ELF-1 (cell line): ENCODE measurements around the gene MANSC1.
"Not testable (repeated sequence)": the region's sequence is repeated elsewhere in the genome, so short reads cannot be mapped to it uniquely, and the experiment has no call there.

Source experiments
- DNase-seq: peaks from one replicate; pipeline ENCODE4 v3.0.0-alpha.2; 2016; ENCODE audit warnings: low read depth, low spot score

Gene MANSC1

GRCh38 chr12:12326262-12326661 lies 23.8 kb downstream of the MANSC1 start:
- DNase-seq: no peak

- no peak for DNase-seq
These were observed 26.5 kb downstream of the MANSC1 start for GRCh38 chr12:12323591-12323990.

- DNase-seq: no peak
These were observed 26.9 kb downstream of the MANSC1 start for GRCh38 chr12:12323118-12323517.

- DNase-seq: peak; percentile 37
These were observed 30.4 kb downstream of the MANSC1 start for GRCh38 chr12:12319451-12320183.

GRCh38 chr12:12315838-12316237 lies 34.2 kb downstream of the MANSC1 start:
- no peak for DNase-seq

GRCh38 chr12:12310695-12311094 lies 39.3 kb downstream of the MANSC1 start:
- not testable (repeated sequence) for DNase-seq

- no peak for DNase-seq
These were observed 44.3 kb downstream of the MANSC1 start for GRCh38 chr12:12305568-12306300.

GRCh38 chr12:12302976-12303375 lies 47.1 kb downstream of the MANSC1 start:
- DNase-seq: no peak

GRCh38 chr12:12301122-12301521 lies 48.9 kb downstream of the MANSC1 start:
- no peak for DNase-seq

- DNase-seq: peak; percentile 81
These were observed 52.7 kb downstream of the MANSC1 start for GRCh38 chr12:12297201-12297830.

GRCh38 chr12:12294215-12295005 lies 55.6 kb downstream of the MANSC1 start:
- peak; percentile 85 for DNase-seq

- peak; percentile 12 for DNase-seq
These were observed 59.8 kb downstream of the MANSC1 start for GRCh38 chr12:12290206-12290605.

GRCh38 chr12:12286441-12286840 lies 63.6 kb downstream of the MANSC1 start:
- no peak for DNase-seq

GRCh38 chr12:12282761-12283425 lies 67.1 kb downstream of the MANSC1 start:
- DNase-seq: no peak

- DNase-seq: no peak
These were observed 67.8 kb downstream of the MANSC1 start for GRCh38 chr12:12282202-12282601.

GRCh38 chr12:12281134-12281533 lies 68.9 kb downstream of the MANSC1 start:
- no peak for DNase-seq

GRCh38 chr12:12278899-12279298 lies 71.1 kb downstream of the MANSC1 start:
- DNase-seq: no peak
